HCT116 (cell line): ENCODE measurements around the gene DIPK1B. TPM values are rescaled to one million over a fixed set of nuclear protein-coding genes. Genes with fewer than 3 reads are reported as not detected.

Source experiments
- ATAC-seq: fragments of 200-7000 bp; cut with Tn5 transposase; 2 replicates; pipeline ENCODE4 v1.9.1; 2020; ENCODE audit warnings: mild to moderate bottlenecking, moderate library complexity
- BruUV-seq: library from RNA; stranded (reverse); fragments of 400-500 nt; replicated peaks from 2 replicates; lab custom pipeline; 2021; lab: Mats Ljungman, UMichigan
- CTCF ChIA-PET: fragments of 300-600 bp; sonication (Branson Sonifier 250); formaldehyde crosslinking; loops from one replicate; lab custom pipeline; 2021; ENCODE audit warnings: antibody characterized with exemption; lab: Charles Lee
- POLR2A ChIA-PET: fragments of 300-600, 350-600 bp; sonication (Branson Sonifier 250); formaldehyde crosslinking; loops from one replicate; lab custom pipeline; 2021; ENCODE audit warnings: antibody characterized with exemption; lab: Charles Lee
- RAD21 ChIA-PET, 2 experiments: fragments of 300-600 bp; sonication (Branson Sonifier 250); formaldehyde crosslinking; loops; one replicate each; lab custom pipeline; 2023; ENCODE audit warnings: low total read pairs in 2 of 2; ENCODE audit not compliant: uncharacterized antibody in 2 of 2, unreplicated experiment in 2 of 2, low non-redundant PET in 1 of 2; lab: Charles Lee
- DNase-seq: peaks from one replicate; pipeline ENCODE4 v3.0.0-alpha.2; 2010; ENCODE audit warnings: low read depth, low spot score
- H2AFZ ChIP-seq: fragments of 200-600 bp; shearing (Covaris generic), sonication (generic); 2 replicates; pipeline ENCODE4 v1.6.1; 2017; ENCODE audit warnings: low read depth, mixed run types, mixed read lengths, antibody characterized with exemption, low read length; ENCODE audit not compliant: poor library complexity, severe bottlenecking
- H3K27ac ChIP-seq: 2 replicates; pipeline ENCODE4 v1.5.1; 2012; ENCODE audit warnings: low read depth, low read length
- H3K27me3 ChIP-seq: fragments of 200-600 bp; sonication (generic); 2 replicates; pipeline ENCODE4 v1.6.1; 2016; ENCODE audit warnings: mixed run types, low read length, mixed read lengths; ENCODE audit not compliant: insufficient read depth
- H3K36me3 ChIP-seq, 2 experiments: fragments of 200-500 bp in 1 of 2; fragments of 200-600 bp in 1 of 2; sonication (Bioruptor generic) in 1 of 2; sonication (generic) in 1 of 2; 2 replicates each; pipeline versions ENCODE4 v1.5.1 to v1.6.1; 2014 to 2016; ENCODE audit warnings: low read length in 2 of 2, inconsistent platforms in 1 of 2, mixed read lengths in 1 of 2, mixed run types in 1 of 2; ENCODE audit not compliant: insufficient read depth in 2 of 2, control insufficient read depth in 1 of 2
- H3K4me1 ChIP-seq, 2 experiments: fragments of 200-600 bp in 1 of 2; sonication (generic) in 1 of 2; 2 replicates each; pipeline versions ENCODE4 v1.5.1 to v1.6.1; 2012 to 2017; ENCODE audit warnings: low read length in 2 of 2, inconsistent platforms in 1 of 2, mild to moderate bottlenecking in 1 of 2, mixed read lengths in 1 of 2, mixed run types in 1 of 2, moderate library complexity in 1 of 2; ENCODE audit not compliant: insufficient read depth in 2 of 2, control insufficient read depth in 1 of 2
- H3K4me2 ChIP-seq: fragments of 200-600 bp; sonication (generic); 2 replicates; pipeline ENCODE4 v1.6.1; 2017; ENCODE audit warnings: mixed run types, low read length, mixed read lengths
- H3K4me3 ChIP-seq, 2 experiments: fragments of 200-600 bp in 1 of 2; sonication (generic) in 1 of 2; replicated peaks in 1 of 2; 2 replicates each; pipeline ENCODE4 v1.5.1; 2011 to 2016; ENCODE audit warnings: low read length in 2 of 2, control low read depth in 1 of 2, low read depth in 1 of 2, mild to moderate bottlenecking in 1 of 2, mixed read lengths in 1 of 2, mixed run types in 1 of 2
- H3K79me2 ChIP-seq: fragments of 200-600 bp; sonication (generic); 2 replicates; pipeline ENCODE4 v1.6.1; 2017; ENCODE audit warnings: mild to moderate bottlenecking, mixed run types, low read length, moderate library complexity, mixed read lengths; ENCODE audit not compliant: insufficient read depth
- H3K9ac ChIP-seq: fragments of 200-600 bp; sonication (generic); 2 replicates; pipeline ENCODE4 v1.6.1; 2016; ENCODE audit warnings: low read length, mixed read lengths
- H3K9me2 ChIP-seq: fragments of 200-600 bp; sonication (generic), shearing (Covaris generic); 2 replicates; pipeline ENCODE4 v1.6.1; 2017; ENCODE audit warnings: mixed run types, mild to moderate bottlenecking, moderate library complexity; ENCODE audit not compliant: insufficient read depth
- H3K9me3 ChIP-seq, 2 experiments: fragments of 200-500 bp in 1 of 2; fragments of 200-600 bp in 1 of 2; sonication (Bioruptor generic) in 1 of 2; sonication (generic) in 1 of 2; 2 replicates each; pipeline ENCODE4 v1.6.1; 2014 to 2017; ENCODE audit warnings: low read length in 2 of 2, mixed read lengths in 2 of 2, inconsistent platforms in 1 of 2, low read depth in 1 of 2, mild to moderate bottlenecking in 1 of 2, mixed run types in 1 of 2, moderate library complexity in 1 of 2; ENCODE audit not compliant: control insufficient read depth in 1 of 2, insufficient read depth in 1 of 2
- H4K20me1 ChIP-seq: fragments of 200-600 bp; sonication (generic), shearing (Covaris generic); 2 replicates; pipeline ENCODE4 v1.6.1; 2017; ENCODE audit warnings: mixed run types, mild to moderate bottlenecking, moderate library complexity; ENCODE audit not compliant: insufficient read depth
- ATF3 ChIP-seq: IDR thresholded peaks from 2 replicates; pipeline ENCODE4 v1.6.1; 2012
- CBX3 ChIP-seq: IDR thresholded peaks from 2 replicates; pipeline ENCODE4 v1.6.1; 2012; ENCODE audit warnings: low read depth
- CTCF ChIP-seq, 3 experiments: fragments of 200-600 bp in 1 of 3; sonication (generic) in 1 of 3; IDR thresholded peaks in 2 of 3; conservative IDR thresholded peaks in 1 of 3; 2 replicates each; pipeline ENCODE4 v1.5.1; 2012 to 2017; ENCODE audit warnings: low read depth in 2 of 3, low read length in 2 of 3, antibody characterized with exemption in 1 of 3, borderline replicate concordance in 1 of 3, control low read depth in 1 of 3, mild to moderate bottlenecking in 1 of 3, mixed read lengths in 1 of 3, mixed run types in 1 of 3, moderate library complexity in 1 of 3; ENCODE audit not compliant: insufficient read depth in 1 of 3
- ELF1 ChIP-seq: IDR thresholded peaks from 2 replicates; pipeline ENCODE4 v1.6.1; 2012; ENCODE audit warnings: low read depth, borderline replicate concordance
- EZH2phosphoT487 ChIP-seq: fragments of 200-600 bp; IDR thresholded peaks from 2 replicates; pipeline ENCODE4 v1.6.1; 2018; ENCODE audit warnings: antibody characterized with exemption, borderline replicate concordance
- FOSL1 ChIP-seq: IDR thresholded peaks from 2 replicates; pipeline ENCODE4 v1.6.1; 2012; ENCODE audit warnings: low read depth
- POLR2A ChIP-seq: IDR thresholded peaks from 2 replicates; pipeline ENCODE4 v1.7.0; 2011; ENCODE audit warnings: borderline replicate concordance; ENCODE audit not compliant: insufficient read depth, insufficient read length; ENCODE audit errors: extremely low read depth
- POLR2AphosphoS5 ChIP-seq: IDR thresholded peaks from 2 replicates; pipeline ENCODE4 v1.6.1; 2011; ENCODE audit warnings: mild to moderate bottlenecking, low read depth, low read length, moderate library complexity
- RAD21 ChIP-seq: IDR thresholded peaks from 2 replicates; pipeline ENCODE4 v1.6.1; 2012; ENCODE audit warnings: low read depth, mild to moderate bottlenecking
- SRF ChIP-seq: IDR thresholded peaks from 2 replicates; pipeline ENCODE4 v1.6.1; 2012; ENCODE audit warnings: low read depth
- TCF7L2 ChIP-seq: IDR thresholded peaks from 2 replicates; pipeline ENCODE4 v1.7.0; 2011; ENCODE audit warnings: borderline replicate concordance, inconsistent platforms; ENCODE audit not compliant: insufficient read depth, insufficient read length; ENCODE audit errors: extremely low read depth
- YY1 ChIP-seq: IDR thresholded peaks from 2 replicates; pipeline ENCODE4 v1.6.1; 2011; ENCODE audit warnings: low read length, low read depth, moderate library complexity, mild to moderate bottlenecking; ENCODE audit not compliant: insufficient replicate concordance; ENCODE audit errors: extremely low read depth
- ZNF274 ChIP-seq: fragments of 200-500 bp; sonication (Bioruptor generic); IDR thresholded peaks from 2 replicates; pipeline ENCODE4 v1.6.1; 2014; ENCODE audit warnings: mild to moderate bottlenecking, low read depth, low read length, inconsistent platforms
- intact Hi-C: fragments of 100-400 bp; cut with micrococcal nuclease; formaldehyde crosslinking; loops from 2 replicates; pipeline ENCODE4 v1.10.0; 2022
- total RNA-seq: library from RNA; stranded (reverse); gene quantifications from one replicate; pipeline ENCODE4 v1.2.1, GENCODE V29; 2021; ENCODE audit not compliant: unreplicated experiment

DIPK1B gene
- total RNA-seq, 1 experiment from 2014 or later: 15.6 TPM

- Histone ChIP-seq H2AFZ (no peak overlapping the region), H3K4me1 (peaks cover 50 to 77% of the 10 kb centered on the region in 2 experiments), H3K27me3 (no peaks in the 10 kb centered on the region), H3K36me3 (no peaks in the 10 kb centered on the region), H3K9ac (peak overlapping the region; percentile 74), H3K4me3 (no peak overlapping the region), H4K20me1 (no peaks in the 10 kb centered on the region), H3K9me3 (no peaks in the 10 kb centered on the region), H3K79me2 (no peaks in the 10 kb centered on the region), H3K4me2 (peak overlapping the region; percentile 98), H3K27ac (peak overlapping the region; percentile 35; the same call in 1 of the 2 replicates), H3K9me2 (no peaks in the 10 kb centered on the region)
- CTCF ChIA-PET: interaction anchor here (1.1 to 1.2 kb wide), 2 partner anchors 60 to 210 kb away, joined by 3 read pairs; no protein-coding TSS in a partner anchor
- POLR2A ChIA-PET: no interaction called here
- BruUV-seq: no TSS peak
- RAD21 ChIA-PET: no interaction called here
- DNase-seq: no peak
- TF ChIP-seq EZH2phosphoT487: no peak
- TF ChIP-seq POLR2A: no peak
- no peak for TF ChIP-seq RAD21
- no peak for TF ChIP-seq POLR2AphosphoS5
- TF ChIP-seq FOSL1: no peak
- TF ChIP-seq ATF3: no peak
- TF ChIP-seq ZNF274: no peak
- no peak for TF ChIP-seq ELF1
- TF ChIP-seq SRF: no peak
- no peak for TF ChIP-seq TCF7L2
- no peak for TF ChIP-seq YY1
- no peak for TF ChIP-seq CBX3
- TF ChIP-seq CTCF (IDR thresholded peaks at IDR 0.05 in 2 of 3, conservative IDR thresholded peaks at IDR 0.05 in 1 of 3; ENCODE audit: borderline replicate concordance in 1 of 3, insufficient read depth in 1 of 3, low read depth in 2 of 3, low read length in 2 of 3): no peak
- intact Hi-C loops: loop anchor here (1.0 to 2.0 kb wide), 3 partner anchors 34 to 210 kb away; no protein-coding TSS in a partner anchor
- ATAC-seq: no peak
These were observed 17.5 kb upstream of the DIPK1B start for GRCh38 chr9:136694872-136695247.
